OCI-LY7 (cell line): Measurements from ENCODE around the gene SLMAP.

Source experiments
- CTCF ChIP-seq: fragments of 200-600 bp; sonication (generic); conservative IDR thresholded peaks from 2 replicates; pipeline ENCODE4 v1.5.1; 2014; ENCODE audit warnings: mild to moderate bottlenecking, antibody characterized with exemption, low read length, moderate library complexity, mixed read lengths
- EZH2phosphoT487 ChIP-seq: fragments of 200-600 bp; sonication (generic); IDR thresholded peaks from 2 replicates; pipeline ENCODE4 v1.6.1; 2018; ENCODE audit warnings: low read depth, borderline replicate concordance, mild to moderate bottlenecking, mixed run types, antibody characterized with exemption, low read length, moderate library complexity, mixed read lengths

DNA sequence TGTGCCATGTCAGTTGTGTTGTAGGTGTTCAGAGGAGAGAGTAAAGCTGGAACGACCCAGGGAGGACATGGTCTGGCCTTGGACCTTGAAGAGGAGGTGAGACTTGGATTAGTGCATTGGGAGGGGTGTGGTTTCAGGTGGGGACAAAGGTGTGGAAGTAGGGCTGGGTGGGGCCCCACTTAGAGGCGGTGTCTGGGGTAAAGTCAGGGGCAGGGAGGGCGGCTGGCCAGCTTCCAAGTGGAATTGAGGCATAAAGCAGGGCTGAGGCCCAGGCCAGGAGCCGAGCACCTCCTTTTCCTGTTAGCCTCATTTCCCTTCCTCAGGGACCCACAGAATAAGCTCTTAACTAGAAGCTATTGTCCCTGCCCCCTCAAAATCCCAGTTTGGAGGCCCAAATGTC, 215.9 kb downstream of the SLMAP start:
- TF ChIP-seq CTCF (no peak), EZH2phosphoT487 (no peak)
